GM18511 (cell line): ENCODE results near the gene RASSF5.
"Not testable (repeated sequence)": the region's sequence is repeated elsewhere in the genome, so short reads cannot be mapped to it uniquely, and the experiment has no call there.

Source experiments
- ATAC-seq: cut with Tn5 transposase; IDR thresholded peaks from one replicate; pipeline ENCODE4 v1.9.1; 2021; ENCODE audit warnings: mild to moderate bottlenecking, moderate library complexity; ENCODE audit not compliant: unreplicated experiment

RASSF5 gene

GRCh38 chr1:206566999-206567398 lies 59.7 kb downstream of the RASSF5 start:
- ATAC-seq, result no peak

GRCh38 chr1:206568256-206568655 lies 60.9 kb downstream of the RASSF5 start:
- no peak for ATAC-seq

- ATAC-seq, result no peak
Measured at GRCh38 chr1:206568779-206569352, 61.5 kb downstream of the RASSF5 start.

- no peak for ATAC-seq
Measured at GRCh38 chr1:206569556-206569955, 62.2 kb downstream of the RASSF5 start.

GRCh38 chr1:206570529-206570928 lies 63.2 kb downstream of the RASSF5 start:
- no peak for ATAC-seq

- ATAC-seq, result no peak
Measured at GRCh38 chr1:206572835-206573234, 65.5 kb downstream of the RASSF5 start.

GRCh38 chr1:206573319-206573718 lies 66.0 kb downstream of the RASSF5 start:
- no peak for ATAC-seq

GRCh38 chr1:206573762-206574161 lies 66.4 kb downstream of the RASSF5 start:
- no peak for ATAC-seq

- ATAC-seq, result no peak
Measured at GRCh38 chr1:206575165-206575893, 68.0 kb downstream of the RASSF5 start.

- no peak for ATAC-seq
Measured at GRCh38 chr1:206575894-206576737, 68.8 kb downstream of the RASSF5 start.

- ATAC-seq, result no peak
Measured at GRCh38 chr1:206577626-206578025, 70.3 kb downstream of the RASSF5 start.

GRCh38 chr1:206578068-206578977 lies 71.0 kb downstream of the RASSF5 start:
- ATAC-seq, result no peak

GRCh38 chr1:206578978-206579374 lies 71.6 kb downstream of the RASSF5 start:
- no peak for ATAC-seq

GRCh38 chr1:206579747-206580437 lies 72.6 kb downstream of the RASSF5 start:
- ATAC-seq, result peak; percentile 87

GRCh38 chr1:206580438-206581113 lies 73.2 kb downstream of the RASSF5 start:
- ATAC-seq, result no peak

GRCh38 chr1:206581114-206581497 lies 73.8 kb downstream of the RASSF5 start:
- ATAC-seq, result not testable (repeated sequence)

- ATAC-seq, result no peak
Measured at GRCh38 chr1:206581571-206581981, 74.2 kb downstream of the RASSF5 start.

- no peak for ATAC-seq
Measured at GRCh38 chr1:206582537-206582936, 75.2 kb downstream of the RASSF5 start.

- no peak for ATAC-seq
Measured at GRCh38 chr1:206582971-206583706, 75.8 kb downstream of the RASSF5 start.
